Measurements from ENCODE around the gene MCRIP1. TPM values are rescaled to one million over a fixed set of nuclear protein-coding genes. Genes with fewer than 3 reads are reported as not detected.

The MCRIP1 gene
- 82.7 and 89.0 TPM in 2 replicates for total RNA-seq

GRCh38 chr17:81833160-81833920 is at the start of gene MCRIP1:
Gene MCRIP1, minus strand, starts transcription at chr17:81833291. Its CDS starts 8,785 bp downstream, at chr17:81824506.

GRCh38 chr17:81870981-81871386 is 37.9 kb upstream of the MCRIP1 start, which contains the start of gene ARHGDIA:
Gene ARHGDIA, minus strand, starts transcription at chr17:81871337. Its CDS starts 1,407 bp downstream, at chr17:81869930.

GRCh38 chr17:81859906-81860755 is 27.0 kb upstream of the MCRIP1 start, which contains the start of gene P4HB:
Gene P4HB, minus strand, starts transcription at chr17:81860535. Its CDS starts 64 bp downstream, at chr17:81860471.

GRCh38 chr17:81834831-81835267 is 1.8 kb upstream of the MCRIP1 start, which contains the start of gene PPP1R27:
Gene PPP1R27, minus strand, starts transcription at chr17:81835050. Its CDS starts 97 bp downstream, at chr17:81834953.

GRCh38 chr17:81803728-81804558 is 29.1 kb downstream of the MCRIP1 start, which contains the start of gene GCGR:
Gene GCGR, plus strand, starts transcription at chr17:81804150. Its CDS starts 4,869 bp downstream, at chr17:81809019.

Other genes with a start within 250 kb of the MCRIP1 start
- gene NPLOC4, start 196.2 kb downstream of the MCRIP1 start, total RNA-seq, result 33.5 and 42.5 TPM in 2 replicates
- 0.75 and 1.1 TPM in 2 replicates for gene TSPAN10, start 196.1 kb downstream of the MCRIP1 start, total RNA-seq
- gene PDE6G, start 176.7 kb downstream of the MCRIP1 start, total RNA-seq, result 0.98 TPM in 1 of 2 replicates, not detected in the other
- gene OXLD1, start 166.7 kb downstream of the MCRIP1 start, total RNA-seq, result 33.4 and 34.4 TPM in 2 replicates
- 6.7 and 7.5 TPM in 2 replicates for gene CCDC137, start 166.6 kb downstream of the MCRIP1 start, total RNA-seq
- gene ARL16, start 149.5 kb downstream of the MCRIP1 start, total RNA-seq, result 23.2 and 26.5 TPM in 2 replicates
- 62.0 and 64.1 TPM in 2 replicates for gene HGS, start 149.3 kb downstream of the MCRIP1 start, total RNA-seq
- gene MRPL12, start 129.9 kb downstream of the MCRIP1 start, total RNA-seq, result 52.2 and 52.5 TPM in 2 replicates
- gene SLC25A10, start 121.0 kb downstream of the MCRIP1 start, total RNA-seq, result 4.2 and 5.9 TPM in 2 replicates
- gene GCGR, start 29.1 kb downstream of the MCRIP1 start, total RNA-seq, result not detected in 2 replicates
- gene PPP1R27, start 1.8 kb upstream of the MCRIP1 start, total RNA-seq, result not detected in 2 replicates
- gene P4HB, start 27.2 kb upstream of the MCRIP1 start, total RNA-seq, result 2,196 and 3,205 TPM in 2 replicates
- 156 and 187 TPM in 2 replicates for gene ARHGDIA, start 38.0 kb upstream of the MCRIP1 start, total RNA-seq
- 50.2 and 68.7 TPM in 2 replicates for gene ALYREF, start 58.3 kb upstream of the MCRIP1 start, total RNA-seq
- 130 and 178 TPM in 2 replicates for gene ANAPC11, start 58.4 kb upstream of the MCRIP1 start, total RNA-seq
- gene NPB, start 68.9 kb upstream of the MCRIP1 start, total RNA-seq, result 0.62 and 1.8 TPM in 2 replicates
- gene PCYT2, start 78.1 kb upstream of the MCRIP1 start, total RNA-seq, result 25.5 and 40.9 TPM in 2 replicates
- 7.7 and 8.5 TPM in 2 replicates for gene SIRT7, start 84.9 kb upstream of the MCRIP1 start, total RNA-seq
- gene MAFG, start 94.4 kb upstream of the MCRIP1 start, total RNA-seq, result 15.5 and 17.4 TPM in 2 replicates
- 64.2 and 76.1 TPM in 2 replicates for gene PYCR1, start 104.0 kb upstream of the MCRIP1 start, total RNA-seq
- not detected in 2 replicates for gene MYADML2, start 113.9 kb upstream of the MCRIP1 start, total RNA-seq
- gene NOTUM, start 127.9 kb upstream of the MCRIP1 start, total RNA-seq, result 0.68 TPM in 1 of 2 replicates, not detected in the other
- 13.0 and 17.5 TPM in 2 replicates for gene ASPSCR1, start 144.3 kb upstream of the MCRIP1 start, total RNA-seq
- 36.2 and 42.7 TPM in 2 replicates for gene CENPX, start 189.6 kb upstream of the MCRIP1 start, total RNA-seq
- 11.6 and 13.3 TPM in 2 replicates for gene LRRC45, start 190.0 kb upstream of the MCRIP1 start, total RNA-seq
- gene RAC3, start 198.4 kb upstream of the MCRIP1 start, total RNA-seq, result 16.2 and 19.9 TPM in 2 replicates
- gene DCXR, start 204.4 kb upstream of the MCRIP1 start, total RNA-seq, result 70.6 and 80.2 TPM in 2 replicates
- 31.4 and 39.7 TPM in 2 replicates for gene RFNG, start 218.5 kb upstream of the MCRIP1 start, total RNA-seq
- 72.1 and 78.6 TPM in 2 replicates for gene GPS1, start 218.6 kb upstream of the MCRIP1 start, total RNA-seq
- 40.1 and 50.9 TPM in 2 replicates for gene DUS1L, start 232.5 kb upstream of the MCRIP1 start, total RNA-seq